ENCODE measurements around the gene SCN3A. TPM values are rescaled to one million over a fixed set of nuclear protein-coding genes. Genes with fewer than 3 reads are reported as not detected.

SCN3A gene
- total and polyA plus RNA-seq, 2 of the 4 experiments (the other 2 are of a cell fraction): 0.26 to 0.90 TPM

DNA sequence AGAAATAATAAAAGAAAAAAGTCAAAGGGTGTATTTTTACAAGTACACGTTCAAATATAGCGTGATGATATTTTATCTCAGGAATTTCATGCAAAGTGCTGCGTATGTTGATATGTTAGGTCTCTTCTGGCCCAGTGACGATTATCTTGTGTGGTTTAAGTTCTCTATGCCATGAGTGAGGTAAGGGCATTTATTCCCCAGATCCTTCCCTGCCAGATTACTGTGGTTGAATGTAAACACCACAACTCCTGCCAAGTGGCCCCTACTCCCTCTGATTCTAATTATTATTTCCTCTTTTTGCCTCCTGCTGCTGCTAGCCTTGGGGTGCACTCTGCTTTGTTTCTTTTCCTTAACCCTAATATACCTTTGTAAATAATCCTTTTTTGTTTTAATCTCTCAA, 47.5 kb upstream of the SCN3A start:
- in situ Hi-C loops (cut with MboI; ENCODE audit: low sequenced_read_pairs): no loop called here
- H3K4me3 ChIP-seq (ENCODE audit: insufficient read depth, low read depth, low read length): no peak overlapping the region
- H3K14ac ChIP-seq (replicated peaks; ENCODE audit: low read depth, low read length): no peak overlapping the region
- no peaks in the 10 kb centered on the region for H3K9me3 ChIP-seq (ENCODE audit: control insufficient read depth, insufficient read depth, low read length)
- no peak overlapping the region for H4K5ac ChIP-seq (ENCODE audit: low read depth, low read length)
- DNase-seq (no peak), ATAC-seq (ENCODE audit: low read depth) (no peak)
- H3K36me3 ChIP-seq (ENCODE audit: control insufficient read depth, insufficient read depth, low read length): no peaks in the 10 kb centered on the region
- BruUV-seq (replicated peaks): no TSS peak
- dilution Hi-C loops (cut with HindIII; ENCODE audit: low sequenced_read_pairs, unreplicated experiment): no loop called here
- H3K79me1 ChIP-seq (ENCODE audit: low read depth in 1 of 2, low read length in 2 of 2): no peaks in the 10 kb centered on the region
- H4K20me1 ChIP-seq (ENCODE audit: insufficient read depth, low read length): no peaks in the 10 kb centered on the region
- no peak overlapping the region for H3K4me2 ChIP-seq (ENCODE audit: low read depth, low read length)
- H3K9ac ChIP-seq (ENCODE audit: low read depth, low read length): no peak overlapping the region
- no peak overlapping the region for H4K91ac ChIP-seq (ENCODE audit: insufficient read depth, low read depth, low read length)
- H3K27ac ChIP-seq (ENCODE audit: insufficient read depth, low read length): no peak overlapping the region
- H3K9me1 ChIP-seq (ENCODE audit: insufficient read depth, low read length): no peaks in the 10 kb centered on the region
- no peaks in the 10 kb centered on the region for H3K27me3 ChIP-seq (ENCODE audit: control insufficient read depth, insufficient read depth, low read length)
- POLR2A ChIA-PET (ENCODE audit: unreplicated experiment): no interaction called here
- H3K4ac ChIP-seq (ENCODE audit: low read depth, low read length): no peak overlapping the region
- no peak overlapping the region for H2AK5ac ChIP-seq (ENCODE audit: low read depth, low read length)
- no peak overlapping the region for H2BK15ac ChIP-seq (ENCODE audit: low read depth, low read length)
- H3K23ac ChIP-seq (ENCODE audit: low read depth, low read length): no peak overlapping the region
- no peak for TF ChIP-seq MAFK (IDR thresholded peaks at IDR 0.05; ENCODE audit: low read depth, low read length)
- CTCF ChIA-PET: no interaction called here
- no peaks in the 10 kb centered on the region for H3K4me1 ChIP-seq (ENCODE audit: control insufficient read depth, insufficient read depth, low read length)
- no peak overlapping the region for H3K18ac ChIP-seq (ENCODE audit: low read depth, low read length)
- WGBS, 2 experiments (ENCODE audit: extremely low coverage in 2 of 2, insufficient read length in 1 of 2): 52% methylated on average over 2 of the region's 4 CpGs; no CpG with 5 or more reads in 1 of the 2 experiments
- intact Hi-C loops (cut with micrococcal nuclease): no loop called here
- no peak overlapping the region for H3K56ac ChIP-seq (ENCODE audit: extremely low read depth, insufficient read depth, low read length)
- H4K8ac ChIP-seq (ENCODE audit: low read depth in 2 of 2, low read length in 2 of 2): no peak overlapping the region
- H2AFZ ChIP-seq (replicated peaks; ENCODE audit: low read length, poor library complexity): no peak overlapping the region
- H2BK5ac ChIP-seq (ENCODE audit: low read depth, low read length, poor library complexity, severe bottlenecking): no peak overlapping the region
- H2BK20ac ChIP-seq (ENCODE audit: low read depth, low read length): no peak overlapping the region
- no peak overlapping the region for H2AK9ac ChIP-seq (replicated peaks; ENCODE audit: low read depth, low read length, poor library complexity)
- H2BK120ac ChIP-seq (ENCODE audit: low read depth, low read length): no peak overlapping the region

Data from IMR-90 (cell line).